ENCODE measurements around the gene USP5.

USP5 gene

GRCh38 chr12:6833189-6833890 is 18.6 kb upstream of the USP5 start:
- no peak for DNase-seq (ENCODE audit: low read depth)
- no peak overlapping the region for H3K4me3 ChIP-seq (ENCODE audit: control insufficient read depth, low read depth, low read length)
- TF ChIP-seq CTCF (conservative IDR thresholded peaks at IDR 0.05; ENCODE audit: control insufficient read depth, insufficient read depth, low read depth, low read length) = no peak

- no peak for TF ChIP-seq CTCF (conservative IDR thresholded peaks at IDR 0.05; ENCODE audit: control insufficient read depth, insufficient read depth, low read depth, low read length)
These were observed 17.7 kb upstream of the USP5 start for GRCh38 chr12:6834254-6834653.

DNA sequence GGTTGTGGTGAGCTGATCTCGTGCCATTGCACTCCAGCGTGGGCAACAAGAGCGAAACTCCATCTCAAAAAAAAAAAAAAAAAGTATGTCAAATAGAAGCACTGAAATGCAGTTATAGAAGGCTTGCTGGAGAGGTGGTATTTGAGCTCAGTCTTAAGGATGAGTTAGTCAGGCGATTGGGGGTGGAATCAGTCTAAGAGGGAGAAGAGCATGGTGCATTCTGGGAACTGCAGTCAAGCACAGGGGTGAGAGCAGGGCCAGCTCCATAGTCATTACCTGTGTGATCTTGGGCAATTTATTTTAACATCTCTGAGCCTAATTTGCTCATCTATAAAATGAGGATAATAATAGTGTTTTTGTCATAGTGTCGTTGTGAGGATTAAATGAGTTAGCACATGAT is 17.1 kb upstream of the USP5 start:
- H3K4me3 ChIP-seq (ENCODE audit: control insufficient read depth, low read depth, low read length) = no peak overlapping the region
- TF ChIP-seq CTCF (conservative IDR thresholded peaks at IDR 0.05; ENCODE audit: control insufficient read depth, insufficient read depth, low read depth, low read length) = no peak
- DNase-seq (ENCODE audit: low read depth) = no peak

More at GRCh38 chr12:6834254-6834653, 17.7 kb upstream of the USP5 start:
- no peak overlapping the region for H3K4me3 ChIP-seq (ENCODE audit: control insufficient read depth, low read depth, low read length)
- no peak for DNase-seq (ENCODE audit: low read depth)

DNA sequence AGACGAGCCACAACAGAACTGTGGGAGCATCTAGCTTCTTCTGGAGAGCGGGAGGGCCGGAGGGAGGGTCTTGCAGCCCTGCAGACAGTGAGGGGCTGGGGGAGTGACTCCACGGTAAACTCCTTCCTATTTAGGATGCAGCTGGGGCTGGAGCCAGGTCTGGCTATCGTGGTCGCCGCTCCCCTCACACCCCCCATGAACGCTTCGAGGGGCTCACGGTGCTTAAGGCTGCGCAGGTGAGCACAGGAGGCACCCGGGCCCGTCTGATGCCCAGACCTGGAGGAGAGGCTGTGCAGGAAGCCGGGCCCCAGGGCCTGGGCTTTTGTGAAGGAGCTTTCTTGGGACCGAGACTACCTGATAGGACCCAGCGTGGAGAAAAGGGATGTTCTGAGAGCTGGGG is 15.1 kb upstream of the USP5 start:
- DNase-seq (ENCODE audit: low read depth) = no peak
- H3K4me3 ChIP-seq (ENCODE audit: control insufficient read depth, low read depth, low read length) = no peak overlapping the region
- no peak for TF ChIP-seq CTCF (conservative IDR thresholded peaks at IDR 0.05; ENCODE audit: control insufficient read depth, insufficient read depth, low read depth, low read length)

- no peak for TF ChIP-seq CTCF (conservative IDR thresholded peaks at IDR 0.05; ENCODE audit: control insufficient read depth, insufficient read depth, low read depth, low read length)
- DNase-seq (ENCODE audit: low read depth) = no peak
- no peak overlapping the region for H3K4me3 ChIP-seq (ENCODE audit: control insufficient read depth, low read depth, low read length)
These were observed 14.4 kb upstream of the USP5 start for GRCh38 chr12:6837370-6838060.

DNA sequence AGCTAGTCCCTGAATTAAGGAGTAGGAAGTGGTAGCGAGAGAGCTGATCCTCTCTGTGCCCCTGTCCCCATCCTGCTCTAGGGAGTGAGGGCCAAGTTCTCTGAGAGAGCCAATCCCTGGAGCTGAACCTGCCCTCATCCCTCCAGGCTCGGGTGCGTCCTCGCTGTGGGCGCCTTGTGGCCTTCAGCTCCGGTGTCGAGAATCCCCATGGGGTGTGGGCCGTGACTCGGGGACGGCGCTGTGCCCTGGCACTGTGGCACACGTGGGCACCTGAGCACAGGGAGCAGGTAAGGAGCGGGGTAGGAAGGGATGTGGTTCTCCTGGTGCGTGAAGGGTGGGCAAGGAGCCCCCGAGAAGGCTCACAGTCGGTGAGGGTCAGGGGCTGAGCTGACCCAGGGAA is 13.1 kb upstream of the USP5 start:
- DNase-seq (ENCODE audit: low read depth) = no peak
- no peak for TF ChIP-seq CTCF (conservative IDR thresholded peaks at IDR 0.05; ENCODE audit: control insufficient read depth, insufficient read depth, low read depth, low read length)
- H3K4me3 ChIP-seq (ENCODE audit: control insufficient read depth, low read depth, low read length) = no peak overlapping the region

All from fibroblast of mammary gland (primary cell).